Tibial nerve (tissue), 4 donors: ENCODE measurements around the gene PIP5K1B. TPM values are rescaled to one million over a fixed set of nuclear protein-coding genes. Genes with fewer than 3 reads are reported as not detected.

Experiments used
- DNase-seq, 2 donors: peaks; one replicate each; pipeline ENCODE4 v3.0.0-alpha.2; 2019; ENCODE audit warnings: low spot score in 2 of 2
- H3K27ac ChIP-seq, 4 donors: fragments of 200-600 bp; sonication (generic) in 3 of 4; one replicate each; pipeline ENCODE4 v1.5.1; 2017 to 2019; ENCODE audit warnings: mild to moderate bottlenecking in 1 of 4
- H3K27me3 ChIP-seq, 2 donors: fragments of 200-600 bp; sonication (generic) in 1 of 2; one replicate each; pipeline versions ENCODE4 v1.5.1 to v1.6.0; 2017 to 2019
- H3K36me3 ChIP-seq, 3 donors: fragments of 200-600 bp; sonication (generic); one replicate each; pipeline ENCODE4 v1.5.1; 2018 to 2019
- H3K4me1 ChIP-seq, 4 donors: fragments of 200-600 bp; sonication (generic) in 3 of 4; one replicate each; pipeline ENCODE4 v1.5.1; 2017 to 2019
- H3K4me3 ChIP-seq, 4 donors: fragments of 200-600 bp; sonication (generic) in 3 of 4; one replicate each; pipeline ENCODE4 v1.5.1; 2017 to 2019; ENCODE audit warnings: mild to moderate bottlenecking in 1 of 4, moderate library complexity in 1 of 4
- H3K9me3 ChIP-seq, 4 donors: fragments of 200-600 bp; sonication (generic) in 3 of 4; one replicate each; pipeline ENCODE4 v1.5.1; 2017 to 2019
- CTCF ChIP-seq, 5 experiments: fragments of 200-600 bp in 3 of 5; fragments of 450-650 bp in 2 of 5; sonication (generic) in 3 of 5; IDR thresholded peaks; one replicate each; pipeline ENCODE4 v1.5.1; 2016 to 2019; ENCODE audit warnings: antibody characterized with exemption in 5 of 5, mild to moderate bottlenecking in 3 of 5, moderate library complexity in 2 of 5
- EP300 ChIP-seq, 2 donors: sonication (generic); formaldehyde crosslinking; IDR thresholded peaks; one replicate each; pipeline ENCODE4 v1.6.1; 2017; ENCODE audit warnings: antibody characterized with exemption in 2 of 2, mild to moderate bottlenecking in 1 of 2
- POLR2A ChIP-seq, 2 donors: fragments of 450-650 bp; IDR thresholded peaks; one replicate each; pipeline ENCODE4 v1.6.1; 2017; ENCODE audit warnings: antibody characterized with exemption in 2 of 2, mild to moderate bottlenecking in 2 of 2, moderate library complexity in 2 of 2
- WGBS, 2 donors: methylation state at CpG; one replicate each; pipeline ENCODE4 v1.1.5; 2018; 5-methylcytosine and 5-hydroxymethylcytosine counted together
- total RNA-seq, 4 donors: library from RNA; depleted of rRNA; stranded (reverse); fragments of >200 nt; gene quantifications; one replicate each; pipeline ENCODE4 v1.1.0, GENCODE V29; 2016

PIP5K1B gene
- total RNA-seq, 4 donors from 2014 or later, result 0.20 to 6.8 (median 3.5) TPM

GRCh38 chr9:68780380-68780712 lies 75.3 kb downstream of the PIP5K1B start:
- H3K4me1 ChIP-seq, result peaks cover 0 to 59% (median 38%) of the 10 kb centered on the region in 4 donors

GRCh38 chr9:68780720-68781119 lies 75.7 kb downstream of the PIP5K1B start:
- TF ChIP-seq CTCF (IDR thresholded peaks at IDR 0.05) (no peak), POLR2A (IDR thresholded peaks at IDR 0.05) (no peak), EP300 (IDR thresholded peaks at IDR 0.05) (no peak)
- H3K27me3 ChIP-seq, result no peaks in the 10 kb centered on the region

More at GRCh38 chr9:68780380-68780712, 75.3 kb downstream of the PIP5K1B start:
- Histone ChIP-seq H3K27me3 (no peaks in the 10 kb centered on the region), H3K9me3 (no peaks in the 10 kb centered on the region), H3K36me3 (no peaks in the 10 kb centered on the region), H3K4me3 (peak overlapping the region; percentile 65 to 90 (median 76)), H3K27ac (peak overlapping the region; percentile 73 to 95 (median 89))
- no peak for TF ChIP-seq EP300 (IDR thresholded peaks at IDR 0.05)
- TF ChIP-seq CTCF (IDR thresholded peaks at IDR 0.05), result no peak
- no peak for TF ChIP-seq POLR2A (IDR thresholded peaks at IDR 0.05)
- no peak for DNase-seq
- 1 to 3% methylated on average over 18 to 19 of the region's 19 CpGs for WGBS, 2 donors

GRCh38 chr9:68781928-68782327 lies 76.9 kb downstream of the PIP5K1B start:
- TF ChIP-seq EP300 (IDR thresholded peaks at IDR 0.05), result no peak
- no peak for TF ChIP-seq CTCF (IDR thresholded peaks at IDR 0.05)
- no peak for TF ChIP-seq POLR2A (IDR thresholded peaks at IDR 0.05)
- H3K36me3 ChIP-seq, result no peaks in the 10 kb centered on the region
- peaks cover 0 to 68% (median 38%) of the 10 kb centered on the region in 4 donors for H3K4me1 ChIP-seq
- no peak for DNase-seq
- no peaks in the 10 kb centered on the region for H3K9me3 ChIP-seq
- H3K4me3 ChIP-seq, result no peak overlapping the region
- H3K27me3 ChIP-seq, result no peaks in the 10 kb centered on the region
- H3K27ac ChIP-seq, result no peak overlapping the region

More at GRCh38 chr9:68780720-68781119, 75.7 kb downstream of the PIP5K1B start:
- peak overlapping the region in 3 of 4 donors; percentile 88 to 95 (median 90) for H3K27ac ChIP-seq
- WGBS, 2 donors, result 17 to 19% methylated on average over 7 of the region's 7 CpGs
- H3K4me3 ChIP-seq, result peak overlapping the region; percentile 65 to 90 (median 76)
- no peak for DNase-seq
- peaks cover 0 to 63% (median 38%) of the 10 kb centered on the region in 4 donors for H3K4me1 ChIP-seq
- H3K9me3 ChIP-seq, result no peaks in the 10 kb centered on the region
- H3K36me3 ChIP-seq, result no peaks in the 10 kb centered on the region

- no peak overlapping the region for H3K4me3 ChIP-seq
- peaks cover 0 to 68% (median 38%) of the 10 kb centered on the region in 4 donors for H3K4me1 ChIP-seq
- 63 to 71% methylated on average over 3 of the region's 3 CpGs for WGBS, 2 donors
- no peak overlapping the region for H3K27ac ChIP-seq
- no peaks in the 10 kb centered on the region for H3K9me3 ChIP-seq
- no peaks in the 10 kb centered on the region for H3K27me3 ChIP-seq
- DNase-seq, result no peak
- TF ChIP-seq POLR2A (IDR thresholded peaks at IDR 0.05), result no peak
- no peak for TF ChIP-seq EP300 (IDR thresholded peaks at IDR 0.05)
- no peak for TF ChIP-seq CTCF (IDR thresholded peaks at IDR 0.05)
- H3K36me3 ChIP-seq, result no peaks in the 10 kb centered on the region
These were observed 77.5 kb downstream of the PIP5K1B start for GRCh38 chr9:68782546-68782945.

GRCh38 chr9:68785965-68786364 lies 80.9 kb downstream of the PIP5K1B start:
- Histone ChIP-seq H3K36me3 (no peaks in the 10 kb centered on the region), H3K9me3 (no peaks in the 10 kb centered on the region), H3K27ac (no peak overlapping the region), H3K27me3 (no peaks in the 10 kb centered on the region), H3K4me1 (peaks cover 0 to 52% (median 34%) of the 10 kb centered on the region in 4 donors), H3K4me3 (no peak overlapping the region)
- 58 to 63% methylated on average over 2 of the region's 2 CpGs for WGBS, 2 donors
- no peak for DNase-seq
- TF ChIP-seq CTCF (IDR thresholded peaks at IDR 0.05), result no peak
